Gastroesophageal sphincter (tissue), 4 donors: ENCODE results near the gene PSMG4. TPM values are rescaled to one million over a fixed set of nuclear protein-coding genes. Genes with fewer than 3 reads are reported as not detected.

Experiments
- ATAC-seq: fragments of 150-250 bp; one replicate; pipeline ENCODE4 v1.9.1; 2016; ENCODE audit warnings: mild to moderate bottlenecking, moderate library complexity
- H3K27ac ChIP-seq, 4 donors: fragments of 200-600 bp; sonication (generic) in 3 of 4; 1 replicate in 3 of 4; 2 replicates in 1 of 4; pipeline ENCODE4 v1.5.1; 2016 to 2019
- H3K27me3 ChIP-seq: fragments of 200-600 bp; sonication (generic); one replicate; pipeline ENCODE4 v1.5.1; 2019
- H3K36me3 ChIP-seq, 2 donors: fragments of 200-600 bp; sonication (generic); one replicate each; pipeline ENCODE4 v1.5.1; 2019; ENCODE audit warnings: control low read depth in 1 of 2
- H3K4me1 ChIP-seq, 3 donors: fragments of 200-600 bp; sonication (generic); 1 replicate in 2 of 3; 2 replicates in 1 of 3; pipeline ENCODE4 v1.5.1; 2016 to 2019; ENCODE audit warnings: control low read depth in 2 of 3
- H3K4me3 ChIP-seq, 2 donors: fragments of 200-600 bp; sonication (generic); one replicate each; pipeline ENCODE4 v1.5.1; 2019; ENCODE audit warnings: mild to moderate bottlenecking in 1 of 2, moderate library complexity in 1 of 2
- H3K9me3 ChIP-seq, 3 donors: fragments of 200-600 bp; sonication (generic); one replicate each; pipeline ENCODE4 v1.5.1; 2017 to 2019; ENCODE audit warnings: control low read depth in 2 of 3
- EP300 ChIP-seq: sonication (generic); formaldehyde crosslinking; IDR thresholded peaks from one replicate; pipeline ENCODE4 v1.6.1; 2017; ENCODE audit warnings: antibody characterized with exemption, mild to moderate bottlenecking
- POLR2A ChIP-seq, 2 donors: fragments of 450-650 bp; IDR thresholded peaks; one replicate each; pipeline ENCODE4 v1.6.1; 2017; ENCODE audit warnings: antibody characterized with exemption in 2 of 2, mild to moderate bottlenecking in 2 of 2, moderate library complexity in 1 of 2
- POLR2AphosphoS5 ChIP-seq: sonication (generic); formaldehyde crosslinking; IDR thresholded peaks from one replicate; pipeline ENCODE4 v1.6.1; 2017; ENCODE audit warnings: antibody characterized with exemption
- WGBS, 2 donors: methylation state at CpG; one replicate each; pipeline ENCODE4 v1.1.5; 2018; ENCODE audit warnings: low coverage in 1 of 2; 5-methylcytosine and 5-hydroxymethylcytosine counted together
- total RNA-seq, 4 donors: library from RNA; depleted of rRNA; stranded (reverse); fragments of >200 nt; gene quantifications; one replicate each; pipeline ENCODE4 v1.1.0, GENCODE V29; 2016
- TF ChIP-seq, protein P1 (sequence below), 4 experiments: fragments of 200-600 bp in 2 of 4; fragments of 450-650 bp in 2 of 4; sonication (generic) in 1 of 4; IDR thresholded peaks; one replicate each; pipeline ENCODE4 v1.5.1; 2017 to 2019; ENCODE audit warnings: antibody characterized with exemption in 4 of 4, mild to moderate bottlenecking in 2 of 4, moderate library complexity in 2 of 4

PSMG4 gene
- total RNA-seq, 4 donors from 2014 or later = 23.6 to 37.8 (median 29.5) TPM

DNA sequence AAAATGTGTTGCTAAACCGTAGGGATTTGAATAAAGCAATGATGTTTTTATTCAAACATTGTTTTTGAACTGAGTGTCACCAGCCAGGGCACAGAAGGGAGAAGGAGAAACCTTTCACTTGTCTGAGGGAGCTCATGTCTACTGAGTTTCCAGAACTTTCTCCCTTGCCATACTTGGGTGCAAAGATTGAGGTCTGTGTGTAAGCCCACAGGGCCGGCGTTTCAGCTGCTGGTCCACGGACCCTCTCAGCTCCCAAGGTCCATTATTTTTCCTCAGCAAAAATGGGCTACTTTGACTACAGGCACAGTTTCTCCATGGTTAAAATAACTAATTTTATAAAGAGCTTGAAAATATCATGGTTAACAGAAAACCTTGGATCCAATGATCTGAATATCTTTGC is 32.6 kb downstream of the PSMG4 start:
- H3K9me3 ChIP-seq = no peaks in the 10 kb centered on the region
- no peak overlapping the region for H3K27ac ChIP-seq
- H3K27me3 ChIP-seq = no peaks in the 10 kb centered on the region
- peaks cover 0 to 23% of the 10 kb centered on the region in 2 donors for H3K36me3 ChIP-seq
- H3K4me3 ChIP-seq = no peak overlapping the region
- 86 to 97% methylated on average over 3 to 4 of the region's 4 CpGs for WGBS, 2 donors
- H3K4me1 ChIP-seq = peaks cover 0 to 12% (median 0%) of the 10 kb centered on the region in 3 donors
- no peak for ATAC-seq
- TF ChIP-seq, protein P1, sequence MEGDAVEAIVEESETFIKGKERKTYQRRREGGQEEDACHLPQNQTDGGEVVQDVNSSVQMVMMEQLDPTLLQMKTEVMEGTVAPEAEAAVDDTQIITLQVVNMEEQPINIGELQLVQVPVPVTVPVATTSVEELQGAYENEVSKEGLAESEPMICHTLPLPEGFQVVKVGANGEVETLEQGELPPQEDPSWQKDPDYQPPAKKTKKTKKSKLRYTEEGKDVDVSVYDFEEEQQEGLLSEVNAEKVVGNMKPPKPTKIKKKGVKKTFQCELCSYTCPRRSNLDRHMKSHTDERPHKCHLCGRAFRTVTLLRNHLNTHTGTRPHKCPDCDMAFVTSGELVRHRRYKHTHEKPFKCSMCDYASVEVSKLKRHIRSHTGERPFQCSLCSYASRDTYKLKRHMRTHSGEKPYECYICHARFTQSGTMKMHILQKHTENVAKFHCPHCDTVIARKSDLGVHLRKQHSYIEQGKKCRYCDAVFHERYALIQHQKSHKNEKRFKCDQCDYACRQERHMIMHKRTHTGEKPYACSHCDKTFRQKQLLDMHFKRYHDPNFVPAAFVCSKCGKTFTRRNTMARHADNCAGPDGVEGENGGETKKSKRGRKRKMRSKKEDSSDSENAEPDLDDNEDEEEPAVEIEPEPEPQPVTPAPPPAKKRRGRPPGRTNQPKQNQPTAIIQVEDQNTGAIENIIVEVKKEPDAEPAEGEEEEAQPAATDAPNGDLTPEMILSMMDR (IDR thresholded peaks at IDR 0.05) = no peak
- TF ChIP-seq EP300 (no peak), POLR2AphosphoS5 (no peak), POLR2A (IDR thresholded peaks at IDR 0.05) (no peak)

DNA sequence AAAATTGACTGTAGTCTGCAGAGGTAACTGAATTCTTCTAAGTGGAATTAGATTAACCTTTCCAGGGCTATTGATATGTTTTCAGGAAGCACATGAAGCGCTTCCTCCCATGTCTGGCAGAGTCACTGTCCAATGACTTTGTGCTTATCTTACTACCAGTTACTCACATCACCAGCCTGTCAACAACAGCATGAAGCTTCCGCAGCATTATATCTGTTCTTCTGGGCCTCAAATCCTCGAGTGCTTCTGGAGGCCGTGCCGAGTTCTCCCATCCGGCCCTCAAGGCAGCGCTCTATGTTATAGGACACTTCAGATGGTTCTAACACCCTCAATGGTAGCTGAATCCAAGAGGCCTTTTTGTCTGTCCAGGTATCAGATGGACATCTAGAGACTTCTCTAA is 33.2 kb downstream of the PSMG4 start:
- Histone ChIP-seq H3K4me3 (no peak overlapping the region), H3K27me3 (no peaks in the 10 kb centered on the region), H3K27ac (no peak overlapping the region), H3K9me3 (no peaks in the 10 kb centered on the region), H3K36me3 (peaks cover 0 to 26% of the 10 kb centered on the region in 2 donors), H3K4me1 (peaks cover 0 to 8% (median 0%) of the 10 kb centered on the region in 3 donors)
- ATAC-seq = no peak
- 95 to 97% methylated on average over 3 to 7 of the region's 7 CpGs for WGBS, 2 donors
- no peak for TF ChIP-seq EP300
- TF ChIP-seq, protein P1 (IDR thresholded peaks at IDR 0.05) = no peak
- no peak for TF ChIP-seq POLR2AphosphoS5
- TF ChIP-seq POLR2A (IDR thresholded peaks at IDR 0.05) = no peak

DNA sequence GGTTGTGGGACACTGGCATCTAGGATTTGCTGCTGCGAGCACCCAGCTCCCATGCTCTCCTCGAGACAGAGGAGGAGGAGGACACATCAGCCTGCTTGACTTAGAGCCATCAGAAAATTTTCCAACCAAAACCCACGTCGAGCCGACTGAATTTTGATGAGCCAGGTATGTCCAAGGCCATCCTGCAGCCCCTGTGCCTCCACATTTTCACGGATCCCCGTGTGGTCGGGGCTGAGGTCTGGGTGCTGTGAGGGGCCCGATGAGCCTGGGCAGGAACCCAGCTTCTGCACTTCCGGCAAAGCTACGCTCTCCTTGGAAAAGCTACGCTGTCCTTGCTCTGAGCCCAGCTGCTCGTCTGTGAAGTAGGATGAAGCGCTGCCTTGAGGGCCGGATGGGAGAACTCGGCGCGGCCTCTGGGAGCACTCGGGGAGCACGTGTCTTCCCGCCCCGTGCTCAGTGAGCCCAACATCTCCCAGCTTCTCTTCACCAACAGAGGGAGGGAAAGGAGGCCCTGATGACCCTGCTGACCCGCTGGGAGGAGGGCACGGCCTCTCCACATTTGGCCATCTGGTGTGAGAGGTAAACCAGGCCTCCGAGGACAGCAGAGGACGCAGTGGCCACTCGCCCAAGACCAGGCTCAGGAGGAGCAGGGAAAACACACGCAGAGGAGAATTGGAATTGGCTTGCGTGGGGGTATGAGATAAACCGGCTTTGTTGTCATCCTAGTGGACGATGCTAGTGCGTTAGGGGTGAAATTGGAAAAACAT is 33.9 kb downstream of the PSMG4 start:
- Histone ChIP-seq H3K9me3 (no peaks in the 10 kb centered on the region), H3K4me3 (no peak overlapping the region), H3K27ac (no peak overlapping the region), H3K36me3 (peaks cover 0 to 32% of the 10 kb centered on the region in 2 donors), H3K27me3 (no peaks in the 10 kb centered on the region), H3K4me1 (peaks cover 0 to 2% (median 0%) of the 10 kb centered on the region in 3 donors)
- ATAC-seq = no peak
- 99 to 100% methylated on average over 1 to 7 of the region's 32 CpGs for WGBS, 2 donors
- no peak for TF ChIP-seq POLR2AphosphoS5
- TF ChIP-seq, protein P1 (IDR thresholded peaks at IDR 0.05) = no peak
- no peak for TF ChIP-seq POLR2A (IDR thresholded peaks at IDR 0.05)
- no peak for TF ChIP-seq EP300

DNA sequence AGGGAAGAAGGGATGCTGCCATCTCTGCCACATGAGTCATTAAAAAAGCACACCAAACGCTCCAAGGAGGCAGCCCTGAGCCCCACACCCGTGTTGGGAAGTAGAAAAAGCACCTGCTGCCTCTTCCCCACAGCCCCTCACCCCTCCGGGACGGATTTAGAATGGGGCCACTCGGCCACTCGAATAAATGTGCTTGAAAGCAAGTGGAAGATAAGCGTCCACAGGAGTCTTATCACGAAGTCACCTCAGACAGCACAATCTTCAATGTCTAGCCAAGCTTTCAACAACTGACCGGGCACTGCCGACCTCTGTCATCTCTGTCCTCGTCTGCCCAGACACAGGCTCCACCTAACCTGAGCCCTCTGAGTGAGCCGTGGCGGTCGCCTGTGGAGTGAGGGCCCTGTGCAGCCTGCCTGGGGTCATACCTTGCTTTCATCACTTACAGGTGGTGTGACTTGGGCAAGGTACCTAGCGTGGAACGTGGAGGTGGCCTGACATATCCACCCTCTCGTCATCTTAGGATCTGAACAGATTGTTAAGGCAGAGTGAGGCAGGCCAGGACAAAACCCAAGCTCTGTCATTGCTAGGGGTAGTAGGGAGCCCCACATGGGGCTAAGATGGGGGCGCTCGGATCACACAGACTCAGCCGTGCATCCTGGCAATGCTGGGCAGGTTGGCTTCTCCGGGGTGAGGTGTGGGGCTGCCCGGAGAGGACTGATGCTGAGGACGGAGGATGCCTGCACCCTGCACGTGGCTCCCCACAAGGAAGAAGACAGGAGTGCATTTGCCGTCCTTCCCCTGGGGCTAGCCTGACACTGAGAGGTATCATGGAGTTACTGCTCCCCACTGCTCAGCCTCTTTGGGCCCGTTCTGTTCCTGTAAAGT is 34.8 kb downstream of the PSMG4 start:
- no peaks in the 10 kb centered on the region for H3K4me1 ChIP-seq
- H3K27ac ChIP-seq = no peak overlapping the region
- TF ChIP-seq POLR2A (IDR thresholded peaks at IDR 0.05) (no peak), POLR2AphosphoS5 (no peak)
- H3K4me3 ChIP-seq = no peak overlapping the region
- H3K27me3 ChIP-seq = no peaks in the 10 kb centered on the region
- 73% methylated on average over 6 to 22 of the region's 26 CpGs for WGBS, 2 donors
- H3K36me3 ChIP-seq = peaks cover 0 to 37% of the 10 kb centered on the region in 2 donors
- H3K9me3 ChIP-seq = no peaks in the 10 kb centered on the region
- ATAC-seq = no peak

DNA sequence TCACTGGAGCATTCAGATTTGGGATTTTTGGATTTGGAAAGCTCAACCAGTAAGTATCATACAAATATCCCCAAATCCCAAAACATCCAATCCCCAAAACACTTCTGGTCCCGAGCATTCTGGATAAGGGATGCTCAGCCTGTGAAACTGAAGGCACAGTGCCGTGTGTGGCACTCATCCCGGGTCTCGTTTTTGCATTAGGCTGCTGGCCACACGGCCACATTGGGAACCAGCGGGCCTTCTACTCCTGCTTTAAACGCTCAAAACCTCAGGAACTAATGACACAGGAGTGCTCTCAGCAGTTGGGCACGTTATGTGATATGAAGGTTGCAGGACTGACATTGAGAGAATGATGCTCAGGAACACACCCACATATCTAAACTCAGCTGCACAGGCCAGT is 35.6 kb downstream of the PSMG4 start:
- Histone ChIP-seq H3K27ac (no peak overlapping the region), H3K4me1 (no peaks in the 10 kb centered on the region), H3K36me3 (peaks cover 0 to 37% of the 10 kb centered on the region in 2 donors), H3K4me3 (no peak overlapping the region), H3K27me3 (no peaks in the 10 kb centered on the region), H3K9me3 (no peaks in the 10 kb centered on the region)
- TF ChIP-seq POLR2A (IDR thresholded peaks at IDR 0.05) = no peak
- TF ChIP-seq, protein P1 (IDR thresholded peaks at IDR 0.05) = no peak
- no peak for TF ChIP-seq EP300
- no peak for TF ChIP-seq POLR2AphosphoS5
- ATAC-seq = no peak
- 74 to 86% methylated on average over 5 of the region's 8 CpGs for WGBS, 2 donors
